Stomach (tissue), 9 donors: ENCODE results near the gene WDR27. TPM values are rescaled to one million over a fixed set of nuclear protein-coding genes. Genes with fewer than 3 reads are reported as not detected.

Source experiments
- DNase-seq, 2 donors: peaks; one replicate each; pipeline versions ENCODE4 v3.0.0 to v3.0.0-alpha.2; 2013 to 2019
- H3K27ac ChIP-seq, 5 donors: fragments of 200-600 bp in 4 of 5; sonication (generic) in 4 of 5; one replicate each; pipeline ENCODE4 v1.5.1; 2013 to 2019; ENCODE audit warnings: mild to moderate bottlenecking in 1 of 5, moderate library complexity in 1 of 5
- H3K27me3 ChIP-seq, 3 donors: fragments of 200-600 bp; sonication (generic); one replicate each; pipeline ENCODE4 v1.5.1; 2017 to 2019; ENCODE audit warnings: mixed run types in 1 of 3
- H3K36me3 ChIP-seq, 4 donors: fragments of 200-600 bp; sonication (generic); 1 replicate in 3 of 4; 2 replicates in 1 of 4; pipeline ENCODE4 v1.5.1; 2016 to 2019
- H3K4me1 ChIP-seq, 4 donors: fragments of 200-600 bp; sonication (generic); one replicate each; pipeline ENCODE4 v1.5.1; 2016 to 2019
- H3K4me3 ChIP-seq, 4 donors: fragments of 200-600 bp; sonication (generic) in 3 of 4; one replicate each; pipeline ENCODE4 v1.5.1; 2016 to 2019; ENCODE audit warnings: mild to moderate bottlenecking in 1 of 4
- H3K9me3 ChIP-seq, 4 donors: fragments of 200-600 bp; sonication (generic); one replicate each; pipeline ENCODE4 v1.5.1; 2016 to 2019
- EP300 ChIP-seq: sonication (generic); formaldehyde crosslinking; IDR thresholded peaks from one replicate; pipeline ENCODE4 v1.6.1; 2017; ENCODE audit warnings: antibody characterized with exemption
- POLR2A ChIP-seq, 4 donors: fragments of 450-650 bp; IDR thresholded peaks; one replicate each; pipeline ENCODE4 v1.6.1; 2016; ENCODE audit warnings: antibody characterized with exemption in 4 of 4, control low read depth in 2 of 4, mild to moderate bottlenecking in 1 of 4, moderate library complexity in 1 of 4
- POLR2AphosphoS5 ChIP-seq, 3 donors: sonication (generic); formaldehyde crosslinking; IDR thresholded peaks; one replicate each; pipeline ENCODE4 v1.6.1; 2016; ENCODE audit warnings: antibody characterized with exemption in 3 of 3
- WGBS, 5 donors: extraction: QIAGEN DNeasy Blood & Tissue Kit in 3 of 5; methylation state at CpG; one replicate each; pipeline versions ENCODE4 v1.1.5 to v1.1.7; 2013 to 2018; 5-methylcytosine and 5-hydroxymethylcytosine counted together
- intact Hi-C: fragments of 100-400 bp; cut with DNase I; formaldehyde crosslinking; loops from one replicate; pipeline ENCODE4 v1.15.1; 2023; ENCODE audit warnings: low total_unique reads
- polyA plus RNA-seq, 3 donors: library from polyadenylated mRNA; stranded (reverse); fragments of 200-250 nt; gene quantifications; one replicate each; pipeline ENCODE4 v1.2.3, GENCODE V29; 2013
- total RNA-seq, 5 donors: library from RNA; depleted of rRNA; stranded (reverse); fragments of >200 nt; gene quantifications; one replicate each; pipeline versions ENCODE4 v1.1.0 to v1.2.3, GENCODE V29; 2014 to 2016
- TF ChIP-seq, protein P1 (sequence below), 7 experiments: fragments of 450-650 bp in 4 of 7; fragments of 200-600 bp in 3 of 7; sonication (generic) in 3 of 7; IDR thresholded peaks; one replicate each; pipeline ENCODE4 v1.5.1; 2016 to 2019; ENCODE audit warnings: antibody characterized with exemption in 7 of 7, control low read depth in 2 of 7, mild to moderate bottlenecking in 1 of 7
- donor health status: healthy with polysubstance abuse.
- donor health status: Bipolar disorder and iron deficiency.
- donor health status: healthy.

Gene WDR27
- total and polyA plus RNA-seq, 8 donors: 4.9 to 271 (median 39.9) TPM

DNA sequence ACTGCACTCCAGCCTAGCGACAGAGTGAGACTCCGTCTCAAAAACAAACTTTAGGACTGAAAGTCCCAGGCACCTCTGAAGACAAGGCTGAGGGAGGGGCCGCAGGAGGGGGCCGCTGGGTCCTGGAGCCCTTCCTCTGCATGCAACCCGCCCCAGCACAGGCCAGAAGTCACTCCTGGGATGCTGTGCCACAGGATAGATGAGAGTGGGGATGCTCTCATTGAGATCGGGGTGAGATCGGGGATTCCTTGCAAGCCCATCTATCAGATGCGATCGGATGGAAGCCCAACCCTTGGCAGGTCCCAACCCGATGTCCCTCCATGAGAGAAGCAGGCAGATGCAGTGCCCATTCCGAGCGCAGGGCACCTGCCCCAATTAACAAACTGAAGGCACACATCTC, 66.5 kb downstream of the WDR27 start:
- Histone ChIP-seq H3K4me1 (no peaks in the 10 kb centered on the region), H3K36me3 (peaks cover 0 to 57% (median 39%) of the 10 kb centered on the region in 4 donors), H3K27me3 (no peaks in the 10 kb centered on the region), H3K9me3 (no peaks in the 10 kb centered on the region), H3K4me3 (no peak overlapping the region), H3K27ac (no peak overlapping the region)
- no peak for DNase-seq
- TF ChIP-seq EP300 (no peak), POLR2AphosphoS5 (IDR thresholded peaks at IDR 0.05) (no peak), POLR2A (IDR thresholded peaks at IDR 0.05) (no peak)
- TF ChIP-seq, protein P1, sequence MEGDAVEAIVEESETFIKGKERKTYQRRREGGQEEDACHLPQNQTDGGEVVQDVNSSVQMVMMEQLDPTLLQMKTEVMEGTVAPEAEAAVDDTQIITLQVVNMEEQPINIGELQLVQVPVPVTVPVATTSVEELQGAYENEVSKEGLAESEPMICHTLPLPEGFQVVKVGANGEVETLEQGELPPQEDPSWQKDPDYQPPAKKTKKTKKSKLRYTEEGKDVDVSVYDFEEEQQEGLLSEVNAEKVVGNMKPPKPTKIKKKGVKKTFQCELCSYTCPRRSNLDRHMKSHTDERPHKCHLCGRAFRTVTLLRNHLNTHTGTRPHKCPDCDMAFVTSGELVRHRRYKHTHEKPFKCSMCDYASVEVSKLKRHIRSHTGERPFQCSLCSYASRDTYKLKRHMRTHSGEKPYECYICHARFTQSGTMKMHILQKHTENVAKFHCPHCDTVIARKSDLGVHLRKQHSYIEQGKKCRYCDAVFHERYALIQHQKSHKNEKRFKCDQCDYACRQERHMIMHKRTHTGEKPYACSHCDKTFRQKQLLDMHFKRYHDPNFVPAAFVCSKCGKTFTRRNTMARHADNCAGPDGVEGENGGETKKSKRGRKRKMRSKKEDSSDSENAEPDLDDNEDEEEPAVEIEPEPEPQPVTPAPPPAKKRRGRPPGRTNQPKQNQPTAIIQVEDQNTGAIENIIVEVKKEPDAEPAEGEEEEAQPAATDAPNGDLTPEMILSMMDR (IDR thresholded peaks at IDR 0.05): no peak
- 93 to 96% (median 95%) methylated on average over 10 to 12 of the region's 12 CpGs for WGBS, 5 donors
- intact Hi-C loops: no loop called here

DNA sequence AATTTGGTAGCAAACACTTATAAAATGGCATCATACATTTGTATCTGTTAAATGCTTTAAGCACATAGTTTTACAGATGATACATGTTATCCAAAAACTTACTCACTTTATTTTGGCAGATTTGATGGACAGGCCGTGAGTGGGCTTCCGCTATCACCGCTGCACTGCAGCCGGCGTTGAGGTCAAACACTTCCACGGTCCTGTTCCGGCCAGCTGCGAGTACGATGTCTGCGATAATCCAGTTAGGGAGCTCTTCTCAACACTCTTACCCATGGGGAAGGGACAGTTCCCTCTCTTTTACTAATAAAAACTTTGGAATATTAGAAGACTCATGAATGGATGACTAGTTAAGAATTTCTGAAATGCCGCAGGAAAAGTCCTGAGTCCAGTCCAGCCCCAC, 69.0 kb downstream of the WDR27 start:
- TF ChIP-seq, protein P1 (IDR thresholded peaks at IDR 0.05): no peak
- TF ChIP-seq POLR2A (IDR thresholded peaks at IDR 0.05) (no peak), POLR2AphosphoS5 (IDR thresholded peaks at IDR 0.05) (no peak), EP300 (no peak)
- no peak overlapping the region for H3K4me3 ChIP-seq
- H3K36me3 ChIP-seq: peaks cover 0 to 61% (median 38%) of the 10 kb centered on the region in 4 donors
- H3K27me3 ChIP-seq: no peaks in the 10 kb centered on the region
- H3K27ac ChIP-seq: no peak overlapping the region
- intact Hi-C loops: no loop called here
- no peaks in the 10 kb centered on the region for H3K9me3 ChIP-seq
- WGBS, 5 donors: 92 to 97% (median 95%) methylated on average over 11 of the region's 11 CpGs
- no peak for DNase-seq
- no peaks in the 10 kb centered on the region for H3K4me1 ChIP-seq

DNA sequence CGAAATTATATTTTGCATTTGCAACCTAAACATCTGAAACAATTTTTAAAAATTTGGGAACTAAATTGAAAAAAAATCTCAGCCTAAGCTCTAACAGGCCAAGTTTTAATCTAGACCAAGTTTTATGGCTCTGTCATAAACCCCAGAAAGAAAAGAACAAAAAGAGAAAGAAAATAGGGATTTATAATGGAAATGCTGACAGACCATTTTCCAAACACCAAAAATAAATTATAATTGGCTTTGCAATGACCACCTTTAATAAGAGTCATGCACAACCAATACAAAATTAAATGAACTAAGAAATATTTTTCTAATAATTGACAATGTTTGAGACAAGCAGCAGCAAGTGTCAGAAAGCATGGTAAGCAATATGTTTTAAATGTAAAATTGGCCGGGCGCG, 72.6 kb downstream of the WDR27 start:
- no peaks in the 10 kb centered on the region for H3K9me3 ChIP-seq
- H3K4me3 ChIP-seq: no peak overlapping the region
- DNase-seq: no peak
- peaks cover 0 to 75% (median 48%) of the 10 kb centered on the region in 4 donors for H3K36me3 ChIP-seq
- no peaks in the 10 kb centered on the region for H3K4me1 ChIP-seq
- intact Hi-C loops: no loop called here
- no peak overlapping the region for H3K27ac ChIP-seq
- TF ChIP-seq POLR2A (IDR thresholded peaks at IDR 0.05) (no peak), POLR2AphosphoS5 (IDR thresholded peaks at IDR 0.05) (no peak), EP300 (no peak)
- TF ChIP-seq, protein P1 (IDR thresholded peaks at IDR 0.05): no peak
- no peaks in the 10 kb centered on the region for H3K27me3 ChIP-seq
- 73 to 86% (median 74%) methylated on average over 4 of the region's 4 CpGs for WGBS, 5 donors

DNA sequence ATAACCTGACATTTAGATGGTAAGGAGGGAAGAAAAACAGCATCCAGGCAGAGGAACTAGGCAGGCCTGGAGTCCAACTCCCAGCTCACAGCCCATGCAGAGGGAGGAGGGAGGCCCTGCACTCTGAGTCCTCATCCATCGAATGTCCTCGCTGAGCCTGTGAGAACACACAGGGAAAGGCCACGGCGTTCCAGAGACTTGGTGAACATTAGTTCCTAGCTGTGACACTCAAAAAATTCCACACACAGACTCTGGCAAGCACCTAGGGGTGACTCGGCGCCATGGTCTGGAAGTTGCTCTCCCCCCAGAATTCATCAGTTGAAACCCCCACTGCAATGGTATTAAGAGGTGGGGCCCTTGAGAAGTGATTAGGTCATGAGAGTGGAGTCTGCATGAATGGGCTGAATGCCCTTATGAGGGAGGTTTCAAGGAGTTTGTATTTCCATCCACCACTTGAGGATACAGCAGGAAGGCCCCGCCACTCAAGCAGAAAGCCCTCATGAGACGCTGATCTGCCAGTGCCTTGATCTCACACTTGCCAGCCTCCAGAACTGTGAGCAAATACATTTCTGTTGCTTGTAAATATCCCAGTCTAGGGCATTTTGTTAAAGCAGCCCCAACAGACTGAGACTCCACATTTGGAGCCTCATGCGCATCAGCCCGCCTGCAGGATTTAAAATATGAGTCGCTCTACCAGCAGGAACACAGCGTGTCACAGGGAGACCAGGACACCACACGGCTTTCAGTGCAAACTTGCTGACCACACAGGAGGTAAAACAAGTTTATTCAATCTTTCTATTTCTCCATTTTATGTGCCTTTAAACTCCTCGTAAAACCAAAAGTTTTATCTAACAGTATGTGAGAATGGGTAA, 73.9 kb downstream of the WDR27 start:
- Histone ChIP-seq H3K36me3 (peaks cover 0 to 67% (median 40%) of the 10 kb centered on the region in 4 donors), H3K27me3 (no peaks in the 10 kb centered on the region), H3K9me3 (no peaks in the 10 kb centered on the region), H3K27ac (no peak overlapping the region), H3K4me3 (no peak overlapping the region), H3K4me1 (no peaks in the 10 kb centered on the region)
- WGBS, 5 donors: 91 to 98% (median 95%) methylated on average over 14 of the region's 14 CpGs
- intact Hi-C loops: no loop called here
- no peak for DNase-seq
- TF ChIP-seq POLR2A (IDR thresholded peaks at IDR 0.05): no peak
- TF ChIP-seq POLR2AphosphoS5 (IDR thresholded peaks at IDR 0.05): no peak
- TF ChIP-seq, protein P1 (IDR thresholded peaks at IDR 0.05): no peak
- no peak for TF ChIP-seq EP300
